DMS 273 (cell line): Measurements from ENCODE around the gene EEF1AKMT2.
"Not testable (repeated sequence)": the region's sequence is repeated elsewhere in the genome, so short reads cannot be mapped to it uniquely, and the experiment has no call there.

Experiments used
- DNase-seq: peaks from one replicate; lab custom pipeline; 2025; ENCODE audit not compliant: unreplicated experiment; lab: John Stamatoyannopoulos, UW

The EEF1AKMT2 gene

DNA sequence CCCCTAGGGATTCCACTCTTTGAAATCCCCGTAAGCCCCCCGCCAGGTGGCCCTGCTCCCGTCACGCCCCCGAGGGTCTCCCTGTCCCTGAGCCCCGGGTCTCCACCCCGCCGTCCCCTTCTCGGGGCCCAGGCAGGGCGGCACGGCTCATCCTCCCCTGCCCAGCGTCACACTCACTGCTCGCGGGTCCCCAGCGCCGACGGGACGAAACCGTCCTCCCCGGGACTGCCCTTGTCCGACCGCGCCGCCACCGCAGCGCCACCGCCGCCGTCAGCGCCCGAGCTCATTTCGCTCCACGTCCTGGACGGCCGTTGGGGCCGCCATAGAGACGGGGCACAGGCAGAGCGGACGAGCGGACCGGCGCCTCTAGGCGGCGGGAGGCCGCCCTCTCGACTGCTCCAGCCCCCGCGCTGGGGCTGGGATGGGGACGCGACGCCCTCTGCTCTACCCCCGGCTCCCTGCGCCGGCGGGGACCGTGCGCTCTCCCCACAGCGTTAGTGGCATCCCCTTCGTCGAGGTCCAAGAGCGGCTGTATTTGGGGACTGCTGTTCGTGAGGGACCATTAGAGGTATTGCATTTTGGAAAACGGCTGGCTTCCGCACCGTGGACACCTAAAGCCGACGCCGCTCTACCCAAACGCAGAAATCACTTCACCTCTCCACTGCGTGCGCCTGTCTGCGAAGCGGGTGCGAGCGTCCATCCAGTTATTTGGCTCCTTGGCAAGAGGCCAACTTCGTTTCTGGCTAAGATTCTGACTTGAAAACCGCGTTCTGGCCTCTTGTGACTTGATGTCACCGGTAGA lies at the start of gene EEF1AKMT2:
Gene EEF1AKMT2, minus strand, starts transcription at position 341 of the 802 bp plus-strand sequence. Its CDS starts 54 bp downstream, at position 287.
- DNase-seq: peak; percentile 92

DNA sequence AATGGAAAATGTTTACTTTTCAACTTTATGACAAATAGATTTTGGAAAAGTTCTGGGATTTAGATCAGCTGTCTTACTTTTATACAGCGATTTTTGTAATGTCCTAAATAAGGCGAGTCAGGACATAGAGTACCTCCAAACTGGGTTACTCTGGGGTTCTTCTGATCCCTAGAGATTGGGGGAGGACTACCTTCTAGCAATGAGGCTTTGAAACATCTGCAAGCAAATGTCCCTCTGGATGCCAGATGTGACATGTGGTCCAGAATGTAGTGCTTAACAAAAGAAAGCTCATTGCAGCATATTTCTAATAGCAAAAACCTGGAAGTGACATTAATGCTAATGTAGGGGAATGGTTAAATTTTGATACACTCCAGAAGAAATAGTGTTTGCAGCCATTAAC lies 46.0 kb upstream of the EEF1AKMT2 start:
- no peak for DNase-seq

DNA sequence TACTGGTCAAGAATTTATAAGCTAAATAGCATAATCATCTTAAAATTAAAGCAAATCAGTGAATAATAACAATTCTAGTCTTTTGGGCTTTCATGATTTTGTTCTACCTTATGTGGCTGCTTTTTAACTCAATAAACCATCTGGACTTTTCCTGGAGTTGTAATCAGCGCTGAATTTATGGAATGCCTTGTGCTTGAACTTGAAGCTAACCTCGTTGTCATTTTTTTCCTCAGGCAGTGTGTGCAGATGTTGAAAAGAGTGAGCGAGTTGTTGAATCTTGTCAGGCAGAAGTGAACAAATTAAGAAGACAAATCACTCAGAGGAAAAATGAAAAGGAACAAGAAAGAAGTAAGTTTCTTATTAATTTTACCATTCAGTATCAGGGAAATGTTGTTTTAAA lies 39.4 kb upstream of the EEF1AKMT2 start:
- DNase-seq: no peak

DNA sequence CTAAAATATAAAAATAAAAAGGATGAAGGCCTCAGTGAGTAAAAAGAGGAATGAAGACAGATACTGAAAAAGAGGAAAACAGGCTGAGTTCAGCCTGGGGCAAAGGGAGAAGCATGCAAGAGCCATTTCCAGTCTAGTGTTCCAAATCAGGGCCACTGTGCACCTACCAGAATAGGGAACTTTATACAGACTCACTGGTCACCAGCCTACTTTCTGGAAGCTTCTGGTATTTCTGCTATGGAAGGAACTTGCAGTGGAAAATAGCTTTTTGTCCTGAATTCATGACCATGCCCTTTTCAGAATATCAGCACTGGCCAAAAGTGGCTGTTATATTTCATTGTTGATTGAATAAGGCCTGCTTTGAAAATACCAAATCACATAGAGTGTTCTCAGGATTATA lies 38.8 kb upstream of the EEF1AKMT2 start:
- DNase-seq: no peak

DNA sequence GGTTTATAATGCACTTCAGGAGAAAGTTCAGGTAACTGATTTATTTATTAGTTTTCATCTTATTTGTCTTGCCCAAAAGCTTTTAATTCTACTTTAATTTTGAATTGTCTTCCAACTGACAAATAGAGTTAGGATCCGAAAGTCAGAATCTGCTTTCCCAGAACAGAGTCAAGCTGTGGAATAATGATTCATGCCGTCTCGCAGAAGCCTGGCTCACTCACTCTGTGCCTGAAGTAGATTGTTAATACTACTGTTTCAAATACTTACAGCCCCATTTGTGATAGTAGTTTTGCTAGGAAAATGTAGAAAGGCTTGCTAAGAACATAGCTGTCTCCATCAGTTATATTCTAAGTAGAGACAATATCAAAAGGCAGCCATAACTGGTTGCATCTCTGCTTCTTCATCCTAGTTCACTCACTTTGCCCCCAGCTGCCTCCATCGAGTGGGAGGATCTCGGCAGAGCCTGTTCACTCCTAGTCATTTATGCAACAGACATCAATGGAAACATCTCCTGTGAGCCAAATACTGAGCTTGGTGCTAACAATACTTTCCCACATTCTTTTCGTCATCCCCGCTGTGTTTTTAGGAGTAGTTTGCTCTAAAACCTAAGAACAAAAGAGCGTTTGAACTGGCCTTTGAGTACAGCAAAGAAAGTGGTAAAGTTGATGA lies 37.9 kb upstream of the EEF1AKMT2 start:
- no peak for DNase-seq

DNA sequence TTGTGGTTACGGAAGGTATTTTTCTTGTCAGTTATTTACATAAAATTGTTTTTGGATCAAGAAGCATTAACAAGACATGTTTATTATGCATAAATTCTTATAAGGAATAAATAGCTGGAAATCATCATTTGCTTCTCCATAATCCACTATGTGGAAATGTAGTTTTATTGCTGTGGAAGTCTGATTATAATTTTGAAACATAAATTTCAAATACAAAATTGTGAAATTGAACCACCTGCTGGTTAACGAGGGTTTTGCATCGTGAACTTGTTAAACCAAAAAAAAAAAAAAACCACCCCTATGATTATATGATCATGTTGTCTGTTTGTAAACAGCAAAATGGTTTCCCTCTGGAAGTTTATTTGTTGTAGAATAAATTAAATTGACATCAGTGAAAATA lies 35.8 kb upstream of the EEF1AKMT2 start:
- peak; percentile 27 for DNase-seq

DNA sequence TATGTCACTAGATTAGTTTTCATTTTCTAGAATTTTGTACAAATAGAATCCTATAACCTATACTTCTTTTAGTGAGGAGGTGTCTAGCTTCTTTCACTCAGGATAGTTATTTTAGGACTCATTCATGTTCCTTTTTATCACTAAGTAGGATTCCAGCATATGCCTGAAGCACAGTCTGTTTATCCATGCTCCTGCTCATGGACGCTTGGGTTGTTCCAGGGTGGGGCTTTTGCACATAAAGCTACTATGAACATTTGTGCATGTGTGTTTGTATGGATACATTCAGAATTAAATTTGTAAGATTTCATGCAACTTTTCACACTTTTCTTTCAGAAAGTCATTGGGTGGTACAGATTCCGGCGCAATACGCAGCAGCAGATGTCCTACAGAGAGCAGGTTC lies 34.6 kb upstream of the EEF1AKMT2 start:
- DNase-seq: no peak

DNA sequence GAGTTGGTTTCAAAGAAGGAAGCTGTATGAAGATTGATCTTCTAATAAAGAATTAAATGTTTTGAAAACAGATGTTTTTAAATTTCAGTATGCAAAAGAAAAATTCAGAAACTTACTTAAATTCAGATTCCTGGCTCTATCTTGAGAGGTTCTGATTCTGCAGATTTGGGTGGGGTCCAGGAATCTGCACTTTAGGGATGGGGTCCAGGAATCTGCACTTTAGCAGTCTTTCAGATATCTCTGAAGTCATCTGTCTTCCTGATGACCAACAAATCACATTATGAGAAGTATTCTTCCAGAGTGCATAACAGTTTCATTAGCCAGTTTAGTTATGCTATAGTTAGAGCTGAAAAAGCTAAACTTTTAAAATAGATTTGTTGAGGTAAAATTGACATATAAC lies 34.0 kb upstream of the EEF1AKMT2 start:
- no peak for DNase-seq

DNA sequence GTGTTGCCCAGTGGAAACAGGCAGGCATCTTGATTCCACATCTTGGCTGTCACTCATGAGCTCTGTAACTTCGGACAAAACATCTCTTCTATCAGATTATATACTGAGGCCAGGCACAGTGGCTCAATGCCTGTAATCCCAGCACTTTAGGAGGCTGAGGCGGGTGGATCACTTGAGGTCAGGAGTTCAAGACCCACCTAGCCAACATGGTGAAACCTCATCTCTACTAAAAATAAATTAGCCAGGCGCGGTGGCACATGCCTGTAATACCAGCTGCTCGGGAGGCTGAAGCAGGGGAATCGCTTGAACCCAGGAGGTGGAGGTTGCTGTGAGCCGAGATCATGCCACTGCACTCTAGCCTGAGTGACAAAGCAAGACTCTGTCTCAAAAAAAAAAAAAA lies 33.2 kb upstream of the EEF1AKMT2 start:
- DNase-seq: not testable (repeated sequence)

DNA sequence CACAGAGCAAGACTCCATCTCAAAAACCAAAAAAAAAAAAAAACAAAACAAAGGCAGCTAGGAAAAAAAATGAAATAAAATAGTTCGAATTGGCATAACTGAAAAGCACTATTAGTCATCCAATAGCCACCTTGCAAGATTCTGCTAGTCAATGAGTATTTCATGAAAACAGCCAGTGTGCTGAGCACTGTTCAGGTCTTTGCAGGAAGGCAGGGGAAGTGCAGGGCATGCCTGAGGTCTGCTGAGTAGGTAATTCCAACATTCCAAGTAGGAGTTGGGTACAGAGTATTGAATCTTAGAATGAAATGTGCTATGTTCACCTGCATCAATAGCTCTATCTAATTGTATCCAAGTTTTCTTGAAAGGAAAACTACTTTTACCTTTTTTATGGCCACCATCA lies 32.8 kb upstream of the EEF1AKMT2 start:
- no peak for DNase-seq

DNA sequence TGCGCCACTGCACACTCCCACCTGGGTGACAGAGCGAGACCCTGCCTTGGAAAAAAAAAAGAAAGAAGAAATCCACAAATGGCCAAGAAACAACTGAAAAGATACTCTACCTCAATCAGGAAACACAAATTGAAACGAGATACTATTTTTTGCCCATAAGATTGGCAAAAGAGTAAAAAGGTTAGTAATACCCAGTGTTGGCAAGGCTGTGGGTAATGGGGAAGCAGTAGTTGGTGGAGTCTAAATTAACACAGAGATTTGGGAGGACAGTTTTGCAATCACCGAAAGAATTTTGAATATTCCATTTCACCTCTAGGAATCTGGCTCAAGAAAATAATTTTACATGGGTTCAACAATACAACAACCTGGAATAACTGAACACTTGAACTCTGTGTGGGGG lies 29.8 kb upstream of the EEF1AKMT2 start:
- DNase-seq: no peak

DNA sequence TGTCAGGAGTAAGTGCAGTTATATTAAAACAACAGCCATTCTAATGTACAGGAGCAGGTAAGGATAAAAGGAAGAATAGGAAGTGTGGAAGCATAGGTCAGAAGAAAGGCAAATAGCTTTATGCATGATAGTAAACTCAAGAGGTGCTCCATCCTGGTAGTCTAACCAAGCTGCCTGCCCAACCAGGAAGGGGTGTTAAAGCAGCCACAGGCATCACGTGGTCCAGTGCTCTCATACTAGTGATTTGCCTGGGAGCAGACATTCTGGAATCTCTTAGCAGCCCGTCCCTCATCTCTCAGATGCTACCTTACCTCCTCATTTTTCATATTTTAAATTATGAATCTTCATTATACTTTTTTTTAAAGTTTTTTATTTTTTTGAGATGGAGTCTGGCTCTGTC lies 28.4 kb upstream of the EEF1AKMT2 start:
- DNase-seq: no peak

DNA sequence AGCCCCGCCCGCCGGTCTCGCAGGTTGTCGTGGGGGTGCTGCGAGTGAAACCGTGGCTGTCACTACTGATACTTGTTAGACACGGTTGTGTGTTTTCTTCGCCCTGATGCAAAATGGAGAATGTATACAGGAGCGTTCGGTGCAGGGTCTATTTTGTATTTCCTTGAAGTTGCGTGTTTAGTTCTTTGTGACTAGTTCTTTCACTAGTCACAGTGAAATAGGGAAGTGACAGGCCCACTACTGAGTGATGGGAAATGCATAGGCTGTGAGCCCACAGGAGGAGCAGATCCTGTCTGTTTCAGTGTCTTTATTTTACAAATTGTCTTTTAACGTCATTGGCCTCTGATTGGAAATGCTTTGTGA lies 10.6 kb upstream of the EEF1AKMT2 start:
- DNase-seq: no peak

DNA sequence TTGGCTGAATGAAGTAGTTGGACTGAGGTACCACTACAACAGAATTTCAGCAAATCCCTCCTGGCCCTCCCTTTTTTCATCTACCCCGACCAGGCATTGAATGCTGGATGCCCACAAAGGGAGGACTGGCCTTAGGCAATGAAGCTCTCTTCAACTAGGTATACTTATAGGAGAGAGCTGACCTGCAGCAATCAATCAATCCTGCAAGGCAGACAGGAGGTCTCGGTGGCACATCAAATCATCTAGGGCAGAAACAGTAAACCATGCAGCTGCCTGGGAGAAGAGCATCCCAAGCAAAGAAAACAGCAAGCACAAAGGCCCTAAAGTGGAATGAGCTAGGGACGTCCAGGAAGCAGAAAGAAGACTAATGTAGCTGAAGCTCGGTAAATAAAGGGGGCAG lies 7.5 kb upstream of the EEF1AKMT2 start:
- DNase-seq: no peak

DNA sequence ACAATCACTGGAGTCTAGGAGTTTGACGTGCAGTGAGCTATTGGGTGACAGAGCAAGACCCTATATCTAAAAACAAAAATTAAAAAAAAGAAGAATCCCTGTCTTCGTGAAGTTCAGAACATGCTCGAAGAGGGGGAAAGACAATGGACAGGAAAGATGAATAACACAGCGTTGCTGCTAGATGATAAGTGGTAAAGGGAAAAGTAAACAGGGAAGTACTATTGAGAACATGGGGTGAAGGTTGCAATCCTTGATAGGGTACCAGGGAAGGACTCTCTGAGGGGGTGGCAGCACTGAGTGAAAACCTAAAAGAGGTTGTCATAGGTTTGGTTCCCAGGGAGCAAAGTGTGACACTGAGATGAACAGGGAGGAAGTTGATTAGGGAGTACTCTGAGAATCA lies 7.1 kb upstream of the EEF1AKMT2 start:
- DNase-seq: no peak

DNA sequence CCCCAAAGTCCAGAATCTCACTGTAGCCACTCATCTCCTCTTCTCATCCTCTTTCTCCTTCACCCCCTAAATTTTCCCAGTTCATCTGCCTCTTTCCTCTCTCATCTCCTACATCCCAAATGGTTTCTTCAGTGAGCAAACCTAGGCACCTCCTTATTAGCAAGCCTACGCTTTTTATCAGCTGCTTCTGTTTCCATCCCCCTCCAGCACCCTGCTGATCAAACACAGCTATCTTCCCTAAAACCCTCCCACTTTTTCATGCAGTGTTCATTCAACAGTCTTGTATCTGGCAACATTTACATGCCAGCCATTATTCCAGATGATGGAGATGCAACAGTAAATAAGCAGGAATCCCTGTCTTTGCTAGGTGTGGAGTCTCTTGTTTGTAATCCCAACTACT lies 6.7 kb upstream of the EEF1AKMT2 start:
- no peak for DNase-seq

DNA sequence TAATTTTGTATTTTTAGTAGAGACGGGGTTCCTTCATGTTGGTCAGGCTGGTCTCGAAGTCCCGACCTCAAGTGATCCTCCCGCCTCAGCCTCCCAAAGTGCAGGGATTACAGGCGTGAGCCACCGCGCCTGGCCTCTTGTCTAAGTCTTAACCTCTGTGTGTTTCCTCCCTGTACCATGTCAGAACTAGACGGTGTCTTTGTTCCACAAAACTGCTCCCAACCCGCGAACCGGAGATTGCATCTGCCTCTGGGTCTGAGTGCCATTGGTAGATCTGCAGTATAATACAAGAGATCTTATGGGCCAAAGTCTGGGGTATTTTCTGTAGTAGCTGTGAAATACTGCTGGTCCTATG lies 1.3 kb upstream of the EEF1AKMT2 start:
- DNase-seq: no peak

DNA sequence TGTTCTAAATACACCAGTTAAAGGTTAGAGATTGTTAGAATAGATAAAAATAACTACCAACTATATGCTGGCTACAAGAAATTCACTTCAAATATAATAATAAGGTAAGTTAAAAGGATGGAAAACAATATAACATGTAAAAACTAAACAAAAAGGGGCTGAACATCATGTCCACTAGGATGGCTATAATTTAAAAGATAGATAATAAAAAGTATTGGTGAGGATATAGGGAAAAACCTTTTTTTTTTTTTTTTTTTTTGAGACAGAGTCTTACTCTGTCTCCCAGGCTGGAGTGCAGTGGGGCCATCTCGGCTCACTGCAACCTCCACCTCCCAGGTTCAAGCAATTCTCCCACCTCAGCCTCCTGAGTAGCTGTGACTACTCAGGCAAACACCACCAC lies 8.8 kb downstream of the EEF1AKMT2 start:
- DNase-seq: not testable (repeated sequence)

DNA sequence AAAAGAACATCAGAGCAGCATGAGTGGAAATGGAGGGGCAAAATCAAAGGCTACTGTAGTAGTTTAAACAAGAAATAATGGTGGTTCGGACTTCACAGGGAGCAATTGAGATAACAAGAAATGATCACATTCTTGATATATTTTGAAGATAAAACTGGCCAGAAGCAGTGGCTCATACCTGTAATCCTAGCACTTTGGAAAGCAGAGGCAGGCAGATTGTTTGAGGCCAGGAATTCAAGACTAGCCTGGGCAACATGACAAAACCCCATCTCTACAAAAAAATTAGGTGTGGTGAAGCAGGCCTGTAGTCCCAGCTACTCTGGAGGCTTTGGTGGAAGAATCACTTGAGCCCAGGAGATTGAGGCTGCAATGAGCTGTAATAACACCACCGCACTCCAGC lies 22.9 kb downstream of the EEF1AKMT2 start:
- DNase-seq: no peak

DNA sequence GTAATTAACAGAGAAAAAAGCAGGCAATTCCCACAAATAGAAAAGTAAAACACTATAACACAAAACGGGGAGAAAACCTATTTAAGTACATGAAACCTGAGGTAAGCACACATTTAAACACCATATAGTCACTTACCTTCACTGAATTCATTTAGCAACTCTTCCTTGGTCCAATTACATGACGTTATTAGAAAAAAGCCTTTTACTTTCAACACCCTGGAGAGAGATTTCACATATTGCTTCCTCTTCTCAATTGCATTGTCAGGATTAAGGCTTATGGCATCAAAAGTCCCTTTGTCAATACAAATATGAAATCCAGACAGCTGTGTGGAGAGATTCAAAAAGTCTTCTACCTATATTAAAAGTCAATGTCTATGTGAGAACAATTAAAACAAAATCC lies 26.4 kb downstream of the EEF1AKMT2 start:
- DNase-seq: no peak

DNA sequence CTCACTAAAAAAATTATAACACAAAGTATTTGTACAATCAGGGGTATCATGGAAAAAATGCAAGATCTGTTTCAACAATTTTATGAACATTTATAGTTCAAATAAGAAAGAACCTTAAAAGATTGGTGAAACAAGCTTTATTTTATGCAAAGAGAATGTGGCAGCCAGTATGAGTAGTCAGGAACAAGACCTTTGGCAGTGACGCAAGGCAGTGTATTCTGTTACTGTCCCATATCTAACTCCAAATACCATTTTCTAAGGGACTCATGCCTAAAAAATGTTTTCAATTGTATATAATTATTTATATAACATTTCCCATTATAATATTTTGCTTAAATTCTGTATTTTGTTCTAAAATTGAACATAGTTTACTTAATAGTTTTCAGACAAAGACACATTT lies 28.4 kb downstream of the EEF1AKMT2 start:
- DNase-seq: no peak

DNA sequence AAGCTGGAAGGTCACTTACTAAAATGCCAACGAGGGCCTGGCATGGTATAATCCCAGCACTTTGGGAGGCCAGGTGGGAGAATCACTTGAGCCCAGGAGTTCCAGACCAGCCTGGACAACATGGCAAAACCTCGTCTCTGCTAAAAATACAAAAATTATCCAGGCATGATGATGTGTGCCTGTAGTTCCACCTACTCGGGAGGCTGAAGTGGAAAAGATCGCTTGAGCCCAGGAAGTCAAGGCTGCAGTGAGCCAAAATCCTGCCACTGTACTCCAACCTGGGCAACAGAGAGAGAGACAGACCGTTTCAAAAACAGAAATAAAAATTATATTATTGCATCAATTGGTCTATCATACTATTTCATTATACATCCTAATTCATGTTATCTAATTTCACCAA lies 29.4 kb downstream of the EEF1AKMT2 start:
- no peak for DNase-seq
